KOPT-K1 (cell line): ENCODE measurements around the gene NDUFAF8.

ENCODE experiments used
- H3K27ac ChIP-seq: fragments of 200-600 bp; sonication (generic); 2 replicates; pipeline ENCODE4 v1.5.1; 2016; ENCODE audit warnings: antibody characterized with exemption, mild to moderate bottlenecking, low read depth, low read length; ENCODE audit not compliant: poor library complexity, severe bottlenecking
- H3K36me3 ChIP-seq: fragments of 200-600 bp; sonication (generic); 2 replicates; pipeline ENCODE4 v1.5.1; 2017; ENCODE audit warnings: antibody characterized with exemption, mild to moderate bottlenecking, low read length, moderate library complexity; ENCODE audit not compliant: insufficient read depth
- H3K9me3 ChIP-seq: fragments of 200-600 bp; sonication (generic); 2 replicates; pipeline ENCODE4 v1.5.1; 2017; ENCODE audit warnings: antibody characterized with exemption, low read length, mild to moderate bottlenecking; ENCODE audit not compliant: insufficient read depth, poor library complexity, severe bottlenecking

The NDUFAF8 gene

GRCh38 chr17:81228834-81229665, 10.1 kb upstream of the NDUFAF8 start:
- Histone ChIP-seq H3K36me3 (peaks cover 55% of the 10 kb centered on the region), H3K27ac (no peak overlapping the region), H3K9me3 (no peaks in the 10 kb centered on the region)

- Histone ChIP-seq H3K36me3 (peaks cover 55% of the 10 kb centered on the region), H3K9me3 (no peaks in the 10 kb centered on the region), H3K27ac (no peak overlapping the region)
Observed at GRCh38 chr17:81229666-81229920, 9.5 kb upstream of the NDUFAF8 start.

GRCh38 chr17:81230043-81230820, 8.9 kb upstream of the NDUFAF8 start:
- no peak overlapping the region for H3K27ac ChIP-seq
- peaks cover 55% of the 10 kb centered on the region for H3K36me3 ChIP-seq
- no peaks in the 10 kb centered on the region for H3K9me3 ChIP-seq

GRCh38 chr17:81231121-81231645, 7.9 kb upstream of the NDUFAF8 start:
- H3K27ac ChIP-seq: no peak overlapping the region
- H3K9me3 ChIP-seq: no peaks in the 10 kb centered on the region
- H3K36me3 ChIP-seq: peaks cover 59% of the 10 kb centered on the region

GRCh38 chr17:81231766-81232581, 7.1 kb upstream of the NDUFAF8 start:
- H3K9me3 ChIP-seq: no peaks in the 10 kb centered on the region
- H3K27ac ChIP-seq: no peak overlapping the region
- H3K36me3 ChIP-seq: peaks cover 64% of the 10 kb centered on the region

- Histone ChIP-seq H3K27ac (no peak overlapping the region), H3K36me3 (peaks cover 64% of the 10 kb centered on the region), H3K9me3 (no peaks in the 10 kb centered on the region)
Observed at GRCh38 chr17:81232616-81233241, 6.4 kb upstream of the NDUFAF8 start.

GRCh38 chr17:81233316-81233715, 5.8 kb upstream of the NDUFAF8 start:
- H3K36me3 ChIP-seq: peaks cover 61% of the 10 kb centered on the region
- no peak overlapping the region for H3K27ac ChIP-seq
- H3K9me3 ChIP-seq: no peaks in the 10 kb centered on the region

- Histone ChIP-seq H3K9me3 (no peaks in the 10 kb centered on the region), H3K36me3 (peaks cover 54% of the 10 kb centered on the region)
Observed at GRCh38 chr17:81233811-81234505, 5.2 kb upstream of the NDUFAF8 start.

GRCh38 chr17:81234506-81234855, 4.6 kb upstream of the NDUFAF8 start:
- Histone ChIP-seq H3K9me3 (no peaks in the 10 kb centered on the region), H3K36me3 (peaks cover 52% of the 10 kb centered on the region), H3K27ac (no peak overlapping the region)

More at GRCh38 chr17:81233811-81234505, 5.2 kb upstream of the NDUFAF8 start:
- H3K27ac ChIP-seq: no peak overlapping the region

- Histone ChIP-seq H3K9me3 (no peaks in the 10 kb centered on the region), H3K36me3 (peaks cover 45% of the 10 kb centered on the region), H3K27ac (no peak overlapping the region)
Observed at GRCh38 chr17:81234940-81235821, 3.9 kb upstream of the NDUFAF8 start.

GRCh38 chr17:81235822-81236740, 3.0 kb upstream of the NDUFAF8 start:
- Histone ChIP-seq H3K36me3 (peaks cover 42% of the 10 kb centered on the region), H3K9me3 (no peaks in the 10 kb centered on the region), H3K27ac (no peak overlapping the region)

GRCh38 chr17:81236784-81237183, 2.3 kb upstream of the NDUFAF8 start:
- Histone ChIP-seq H3K9me3 (no peaks in the 10 kb centered on the region), H3K27ac (no peak overlapping the region), H3K36me3 (peaks cover 42% of the 10 kb centered on the region; the same call in 1 of the 2 replicates)
